Smooth muscle cell (in vitro differentiated cells): ENCODE results near the gene SLC25A33. TPM values are rescaled to one million over a fixed set of nuclear protein-coding genes. Genes with fewer than 3 reads are reported as not detected.
"Not testable (repeated sequence)": the region's sequence is repeated elsewhere in the genome, so short reads cannot be mapped to it uniquely, and the experiment has no call there.

Source experiments
- DNase-seq: peaks from one replicate; lab custom pipeline; 2025; ENCODE audit not compliant: unreplicated experiment; lab: John Stamatoyannopoulos, UW
- H2AFZ ChIP-seq: fragments of 200-600 bp; sonication (generic); 2 replicates; pipeline ENCODE4 v1.6.0; 2016; ENCODE audit warnings: antibody characterized with exemption, low read depth, mild to moderate bottlenecking
- H3F3A ChIP-seq: fragments of 200-600 bp; sonication (generic); 2 replicates; pipeline ENCODE4 v1.6.0; 2017; ENCODE audit warnings: antibody characterized with exemption, low read depth
- H3K27ac ChIP-seq: fragments of 200-600 bp; sonication (generic); 2 replicates; pipeline ENCODE4 v1.5.1; 2016; ENCODE audit warnings: low read depth, mild to moderate bottlenecking
- H3K27me3 ChIP-seq: fragments of 200-600 bp; sonication (generic); 2 replicates; pipeline ENCODE4 v1.6.1; 2016; ENCODE audit warnings: low read depth, mild to moderate bottlenecking
- H3K36me3 ChIP-seq: fragments of 200-600 bp; sonication (generic); 2 replicates; pipeline ENCODE4 v1.5.1; 2016; ENCODE audit warnings: low read depth
- H3K4me1 ChIP-seq: fragments of 200-600 bp; sonication (generic); 2 replicates; pipeline ENCODE4 v1.5.1; 2016; ENCODE audit warnings: low read depth
- H3K4me2 ChIP-seq: fragments of 200-600 bp; sonication (generic); 2 replicates; pipeline ENCODE4 v1.6.0; 2016; ENCODE audit warnings: mild to moderate bottlenecking
- H3K4me3 ChIP-seq: fragments of 200-600 bp; sonication (generic); 2 replicates; pipeline ENCODE4 v1.5.1; 2016; ENCODE audit warnings: mild to moderate bottlenecking
- H3K79me2 ChIP-seq: fragments of 200-600 bp; sonication (generic); 2 replicates; pipeline ENCODE4 v1.6.0; 2016; ENCODE audit warnings: low read depth, mild to moderate bottlenecking
- H3K9ac ChIP-seq: fragments of 200-600 bp; sonication (generic); 2 replicates; pipeline ENCODE4 v1.6.0; 2016; ENCODE audit warnings: low read depth
- H3K9me3 ChIP-seq: fragments of 200-600 bp; sonication (generic); replicated peaks from 2 replicates; pipeline ENCODE4 v1.5.1; 2016; ENCODE audit warnings: low read depth
- H4K20me1 ChIP-seq: fragments of 200-600 bp; sonication (generic); 2 replicates; pipeline ENCODE4 v1.6.0; 2016; ENCODE audit warnings: low read depth
- CTCF ChIP-seq: fragments of 200-600 bp; sonication (generic); IDR thresholded peaks from 2 replicates; pipeline ENCODE4 v1.5.1; 2017; ENCODE audit warnings: borderline replicate concordance, mild to moderate bottlenecking, antibody characterized with exemption; ENCODE audit not compliant: insufficient read depth, poor library complexity, severe bottlenecking
- WGBS: methylation state at CpG from one replicate; pipeline ENCODE4 v1.1.7; 2016; ENCODE audit warnings: low lambda C conversion rate; 5-methylcytosine and 5-hydroxymethylcytosine counted together
- polyA plus RNA-seq: library from polyadenylated mRNA; unstranded; fragments of >200 nt; fragmentation: Nextera tagmentation; extraction: Ambion mirVana; gene quantifications from 2 replicates; pipeline ENCODE4 v1.2.1, GENCODE V29; 2016
- total RNA-seq: library from RNA; depleted of rRNA; stranded (reverse); fragments of >200 nt; gene quantifications from 2 replicates; pipeline ENCODE4 v1.2.3, GENCODE V29; 2014

The SLC25A33 gene
- total and polyA plus RNA-seq, 2 experiments from 2014 or later, result 5.4 to 5.5 TPM

GRCh38 chr1:9503001-9503675 lies 36.1 kb upstream of the SLC25A33 start:
- Histone ChIP-seq H3K36me3 (no peaks in the 10 kb centered on the region), H3K4me2 (no peak overlapping the region), H3K27me3 (no peaks in the 10 kb centered on the region), H3F3A (no peaks in the 10 kb centered on the region), H3K9me3 (no peaks in the 10 kb centered on the region), H3K27ac (no peak overlapping the region), H3K4me3 (no peak overlapping the region), H4K20me1 (no peaks in the 10 kb centered on the region), H3K9ac (no peak overlapping the region), H3K4me1 (no peaks in the 10 kb centered on the region), H2AFZ (no peak overlapping the region), H3K79me2 (no peaks in the 10 kb centered on the region)
- TF ChIP-seq CTCF, result no peak
- DNase-seq, result no peak
- WGBS, result 93% methylated on average over 18 of the region's 18 CpGs

GRCh38 chr1:9505143-9505542 lies 34.1 kb upstream of the SLC25A33 start:
- TF ChIP-seq CTCF, result no peak
- H3K4me1 ChIP-seq, result no peaks in the 10 kb centered on the region
- no peak overlapping the region for H2AFZ ChIP-seq
- no peaks in the 10 kb centered on the region for H3K9me3 ChIP-seq
- H3K36me3 ChIP-seq, result no peaks in the 10 kb centered on the region
- no peak overlapping the region for H3K4me3 ChIP-seq
- no peak overlapping the region for H3K4me2 ChIP-seq
- DNase-seq, result no peak
- no peak overlapping the region for H3K9ac ChIP-seq
- no peak overlapping the region for H3K27ac ChIP-seq
- H3F3A ChIP-seq, result no peaks in the 10 kb centered on the region
- H3K79me2 ChIP-seq, result no peaks in the 10 kb centered on the region
- WGBS, result 87% methylated on average over 8 of the region's 8 CpGs
- H4K20me1 ChIP-seq, result no peaks in the 10 kb centered on the region
- H3K27me3 ChIP-seq, result no peaks in the 10 kb centered on the region

- TF ChIP-seq CTCF, result no peak
- Histone ChIP-seq H3K27ac (no peak overlapping the region), H3K36me3 (no peaks in the 10 kb centered on the region), H3K4me3 (no peak overlapping the region), H3K9ac (no peak overlapping the region), H3K27me3 (no peaks in the 10 kb centered on the region), H3K4me1 (no peaks in the 10 kb centered on the region), H3F3A (no peaks in the 10 kb centered on the region), H3K4me2 (no peak overlapping the region), H3K79me2 (no peaks in the 10 kb centered on the region), H2AFZ (no peak overlapping the region), H4K20me1 (no peaks in the 10 kb centered on the region), H3K9me3 (no peaks in the 10 kb centered on the region)
- 91% methylated on average over 8 of the region's 8 CpGs for WGBS
- DNase-seq, result no peak
Measured at GRCh38 chr1:9506901-9507300, 32.4 kb upstream of the SLC25A33 start.

GRCh38 chr1:9510130-9510529 lies 29.1 kb upstream of the SLC25A33 start:
- no peak for DNase-seq
- no peak overlapping the region for H3K9ac ChIP-seq
- no peaks in the 10 kb centered on the region for H3F3A ChIP-seq
- H3K4me3 ChIP-seq, result no peak overlapping the region
- no peaks in the 10 kb centered on the region for H3K79me2 ChIP-seq
- H4K20me1 ChIP-seq, result no peaks in the 10 kb centered on the region
- no peak overlapping the region for H3K27ac ChIP-seq
- H3K4me1 ChIP-seq, result no peaks in the 10 kb centered on the region
- no peak for TF ChIP-seq CTCF
- H3K27me3 ChIP-seq, result no peaks in the 10 kb centered on the region
- H3K36me3 ChIP-seq, result no peaks in the 10 kb centered on the region
- H3K9me3 ChIP-seq, result no peaks in the 10 kb centered on the region
- H2AFZ ChIP-seq, result no peak overlapping the region
- H3K4me2 ChIP-seq, result no peak overlapping the region
- 86% methylated on average over 6 of the region's 6 CpGs for WGBS

GRCh38 chr1:9515550-9515949 lies 23.7 kb upstream of the SLC25A33 start:
- H3K4me2 ChIP-seq, H3K4me1 ChIP-seq, H3K79me2 ChIP-seq, H4K20me1 ChIP-seq, H3K27ac ChIP-seq, H3K9ac ChIP-seq, H3K36me3 ChIP-seq, H3K4me3 ChIP-seq, H3F3A ChIP-seq, DNase-seq, H3K9me3 ChIP-seq, H2AFZ ChIP-seq, H3K27me3 ChIP-seq: not testable (repeated sequence)
- 92% methylated on average over 9 of the region's 9 CpGs for WGBS
